ENCODE data around the gene ATP6V0B. TPM values are rescaled to one million over a fixed set of nuclear protein-coding genes. Genes with fewer than 3 reads are reported as not detected.
A peak's percentile ranks its signal among the peaks of the same experiment; 100 is the strongest.

The ATP6V0B gene
- total and polyA plus RNA-seq, 9 of the 15 experiments (the other 6 are each of a cell fraction or from before 2014, with no cell fraction given): 137 to 328 (median 220) TPM

DNA sequence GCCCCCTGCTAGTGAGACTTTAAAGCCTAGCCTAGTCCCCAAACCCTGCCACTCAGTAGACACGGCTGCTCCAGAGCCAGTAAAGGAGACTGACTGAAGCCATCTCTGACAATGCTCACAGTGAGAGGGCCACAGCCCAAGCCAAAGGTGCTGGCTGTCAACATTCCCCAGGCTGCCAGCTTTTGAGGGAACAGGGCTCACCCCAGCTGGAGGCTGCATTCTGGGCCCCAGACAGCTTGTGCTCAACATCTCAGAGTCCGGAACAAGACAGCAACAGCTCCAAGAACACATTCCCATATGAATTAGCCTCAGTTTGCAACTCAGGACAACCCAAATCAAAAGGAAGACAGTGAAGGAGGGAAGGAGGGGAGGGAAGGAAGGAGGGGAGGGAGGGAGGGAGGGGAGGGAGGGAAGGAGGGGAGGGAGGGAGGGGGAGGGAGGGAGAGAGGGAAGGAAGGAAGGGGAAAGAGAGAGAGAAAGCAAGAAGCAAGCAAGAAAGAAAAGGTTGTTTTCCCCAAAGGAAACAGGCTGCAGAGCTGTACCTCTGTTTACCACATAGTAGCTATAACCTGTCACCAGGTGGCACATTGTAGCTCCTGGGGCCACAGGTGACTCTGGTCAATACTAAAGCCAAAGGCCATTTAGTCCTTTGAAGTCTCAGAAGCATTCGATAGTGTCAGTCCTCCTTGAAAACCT is 35.7 kb upstream of the ATP6V0B start:
- no peak overlapping the region; a peak in 1 of 4 replicates for H3K9ac ChIP-seq (ENCODE audit: insufficient read depth in 1 of 2, low read depth in 2 of 2, low read length in 2 of 2)
- 0 out of 2 replicates have a peak, but pooled peaks cover 3% of the 10 kb centered on the region for H4K20me1 ChIP-seq (replicated peaks; ENCODE audit: control insufficient read depth, insufficient read depth, low read length)
- H2AFZ ChIP-seq (ENCODE audit: low read depth, low read length): no peak overlapping the region
- no peaks in the 10 kb centered on the region for H3K9me3 ChIP-seq (replicated peaks; ENCODE audit: control insufficient read depth, insufficient read depth, low read depth, low read length)
- POLR2A ChIA-PET: interaction anchor here (0.6 to 1.5 kb wide), 5 partner anchors 10 to 426 kb away, joined by 3 to 5 read pairs (median 3); no protein-coding TSS in a partner anchor
- no peak for ATAC-seq
- 78% methylated on average over 3 of the region's 3 CpGs for WGBS (ENCODE audit: insufficient coverage, low coverage, missing lambda C conversion rate)
- no peaks in the 10 kb centered on the region for H3K27me3 ChIP-seq (ENCODE audit: control insufficient read depth in 2 of 2, insufficient read depth in 2 of 2, low read length in 2 of 2)
- peaks cover 11 to 15% of the 10 kb centered on the region in 2 experiments; a peak in 4 of 5 replicates for H3K4me1 ChIP-seq (replicated peaks in 1 of 2; ENCODE audit: control insufficient read depth in 2 of 2, insufficient read depth in 2 of 2, low read length in 2 of 2)
- no peaks in the 10 kb centered on the region for H3K79me2 ChIP-seq (ENCODE audit: control insufficient read depth, insufficient read depth, low read length)
- intact Hi-C loops (cut with micrococcal nuclease) (no loop called here), in situ Hi-C loops (cut with MboI) (loop anchor here (5.0 to 10.0 kb wide), 2 partner anchors 412 to 704 kb away; no protein-coding TSS in a partner anchor)
- H3K27ac ChIP-seq (ENCODE audit: extremely low read depth, low read depth, low read length): no peak overlapping the region
- H3K36me3 ChIP-seq (ENCODE audit: control insufficient read depth, insufficient read depth, low read length): peaks cover 4% of the 10 kb centered on the region; the same call in 2 of the 3 replicates
- no peak overlapping the region for H3K4me2 ChIP-seq (ENCODE audit: insufficient read depth, low read length)
- FAIRE-seq: peak; percentile 32
- CTCF ChIA-PET (ENCODE audit: low intra/inter-chr PET ratio): no interaction called here
- H3K9me1 ChIP-seq (ENCODE audit: control insufficient read depth, insufficient read depth, low read length): peaks cover 9% of the 10 kb centered on the region
- DNase-seq (ENCODE audit: extremely low read depth in 1 of 4, low spot score in 3 of 4): no peak
- BruUV-seq (replicated peaks): no TSS peak
- H3K4me3 ChIP-seq: no peak overlapping the region
- TF ChIP-seq PHF20 (IDR thresholded peaks at IDR 0.05; ENCODE audit: partially characterized antibody) (no peak), POLR2A (conservative IDR thresholded peaks at IDR 0.05) (no peak), ZNF584 (CRISPR knock-in tag; IDR thresholded peaks at IDR 0.05; ENCODE audit: low read depth) (no peak), HNRNPK (IDR thresholded peaks at IDR 0.05; ENCODE audit: low read depth, low read length, poor library complexity, severe bottlenecking) (peak; percentile 64), HIVEP1 (CRISPR knock-in tag; IDR thresholded peaks at IDR 0.05) (no peak), ZC3H11A (IDR thresholded peaks at IDR 0.05; ENCODE audit: low read depth, low read length) (no peak), CTCF (IDR thresholded peaks at IDR 0.05 in 2 of 3, conservative IDR thresholded peaks at IDR 0.05 in 1 of 3; ENCODE audit: insufficient read depth in 2 of 3, low read depth in 1 of 3, low read length in 3 of 3) (peak in 1 of 3 experiments; percentile 2; a peak in 1 of 6 replicates), SRSF7 (optimal IDR thresholded peaks at IDR 0.05; ENCODE audit: low read depth, low read length) (no peak), KDM5B (IDR thresholded peaks at IDR 0.05; ENCODE audit: insufficient replicate concordance, low read depth, low read length) (no peak)
- TF ChIP-seq, protein P1, sequence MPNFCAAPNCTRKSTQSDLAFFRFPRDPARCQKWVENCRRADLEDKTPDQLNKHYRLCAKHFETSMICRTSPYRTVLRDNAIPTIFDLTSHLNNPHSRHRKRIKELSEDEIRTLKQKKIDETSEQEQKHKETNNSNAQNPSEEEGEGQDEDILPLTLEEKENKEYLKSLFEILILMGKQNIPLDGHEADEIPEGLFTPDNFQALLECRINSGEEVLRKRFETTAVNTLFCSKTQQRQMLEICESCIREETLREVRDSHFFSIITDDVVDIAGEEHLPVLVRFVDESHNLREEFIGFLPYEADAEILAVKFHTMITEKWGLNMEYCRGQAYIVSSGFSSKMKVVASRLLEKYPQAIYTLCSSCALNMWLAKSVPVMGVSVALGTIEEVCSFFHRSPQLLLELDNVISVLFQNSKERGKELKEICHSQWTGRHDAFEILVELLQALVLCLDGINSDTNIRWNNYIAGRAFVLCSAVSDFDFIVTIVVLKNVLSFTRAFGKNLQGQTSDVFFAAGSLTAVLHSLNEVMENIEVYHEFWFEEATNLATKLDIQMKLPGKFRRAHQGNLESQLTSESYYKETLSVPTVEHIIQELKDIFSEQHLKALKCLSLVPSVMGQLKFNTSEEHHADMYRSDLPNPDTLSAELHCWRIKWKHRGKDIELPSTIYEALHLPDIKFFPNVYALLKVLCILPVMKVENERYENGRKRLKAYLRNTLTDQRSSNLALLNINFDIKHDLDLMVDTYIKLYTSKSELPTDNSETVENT (CRISPR knock-in tag; IDR thresholded peaks at IDR 0.05): peak; percentile 35; the same call in 1 of the 2 replicates

All from K562 (cell line).